HG02610 (cell line): ENCODE results near the gene ADM2.
"Not testable (repeated sequence)": the region's sequence is repeated elsewhere in the genome, so short reads cannot be mapped to it uniquely, and the experiment has no call there.

Experiments used
- ATAC-seq: cut with Tn5 transposase; IDR thresholded peaks from one replicate; pipeline ENCODE4 v1.9.1; 2021; ENCODE audit warnings: mild to moderate bottlenecking, moderate library complexity; ENCODE audit not compliant: unreplicated experiment

The ADM2 gene

DNA sequence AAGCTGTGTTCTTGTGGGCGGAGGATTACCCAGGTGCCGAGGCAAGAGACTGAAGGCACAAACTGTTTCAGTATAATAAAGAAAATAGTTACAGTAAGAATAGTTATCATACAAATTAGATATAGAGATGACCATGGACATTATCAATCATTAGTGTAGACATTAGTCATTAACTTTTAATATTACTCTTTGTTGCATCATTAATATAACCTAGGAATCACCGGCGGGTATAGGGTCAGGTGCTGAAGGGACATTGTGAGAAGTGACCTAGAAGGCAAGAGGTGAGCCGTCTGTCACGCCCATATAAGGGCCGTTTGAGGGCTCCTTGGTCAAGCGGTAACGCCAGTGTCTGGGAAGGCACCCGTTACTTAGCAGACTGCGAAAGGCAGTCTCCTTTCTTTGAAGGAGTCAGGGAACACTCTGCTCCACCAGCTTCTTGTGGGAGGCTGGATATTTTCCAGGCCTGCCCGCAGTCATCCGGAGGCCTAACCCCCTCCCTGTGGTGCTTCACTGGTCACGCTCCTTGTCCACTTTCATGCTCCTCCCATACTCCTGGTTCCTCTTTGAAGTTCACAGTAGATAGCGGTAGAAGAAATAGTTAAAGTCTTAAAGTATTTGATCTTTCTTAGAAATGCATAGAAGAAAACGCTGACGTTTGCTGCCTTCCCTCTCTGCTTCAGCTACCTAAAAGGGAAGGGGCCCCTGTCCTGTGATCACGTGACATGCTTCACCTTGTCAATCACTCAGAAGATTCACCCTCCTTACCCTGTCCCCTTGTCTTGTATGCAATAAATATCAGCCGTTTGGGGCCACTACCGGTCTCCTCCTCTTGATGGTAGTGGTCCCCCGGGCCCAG lies 52.7 kb downstream of the ADM2 start:
- ATAC-seq = not testable (repeated sequence)

DNA sequence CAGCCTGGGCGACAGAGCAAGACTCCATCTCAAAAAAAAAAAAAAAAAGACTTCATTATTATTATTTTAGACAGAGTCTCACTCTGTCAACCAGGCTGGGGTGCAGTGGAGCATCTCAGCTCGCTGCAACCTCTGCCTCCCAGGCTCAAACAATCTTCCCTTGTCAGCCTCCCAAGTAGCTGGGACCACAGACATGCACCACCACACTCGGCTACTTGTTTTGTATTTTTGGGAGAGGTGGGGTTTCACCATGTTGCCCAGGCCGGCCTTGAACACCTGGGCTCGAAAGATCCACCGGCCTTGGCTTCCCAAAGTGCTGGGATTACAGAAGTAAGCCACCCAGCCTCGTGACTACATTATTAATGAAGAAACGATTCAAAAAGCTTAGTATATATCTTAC lies 53.8 kb downstream of the ADM2 start:
- no peak for ATAC-seq
